Body of pancreas (tissue), 4 donors: Measurements from ENCODE around the gene TBC1D16. TPM values are rescaled to one million over a fixed set of nuclear protein-coding genes. Genes with fewer than 3 reads are reported as not detected.

Experiments used
- ATAC-seq: fragments of 150-250 bp; one replicate; pipeline ENCODE4 v1.9.1; 2016
- DNase-seq, 4 donors: peaks; one replicate each; pipeline ENCODE4 v3.0.0-alpha.2; 2019
- H3K27ac ChIP-seq, 4 donors: fragments of 200-600 bp; sonication (generic); 1 replicate in 3 of 4; 2 replicates in 1 of 4; pipeline versions ENCODE4 v1.5.1 to v1.6.1; 2016 to 2019; ENCODE audit warnings: mild to moderate bottlenecking in 1 of 4, mixed read lengths in 1 of 4, moderate library complexity in 1 of 4
- H3K27me3 ChIP-seq, 2 donors: fragments of 200-600 bp; sonication (generic); one replicate each; pipeline ENCODE4 v1.6.0; 2016; ENCODE audit warnings: mild to moderate bottlenecking in 1 of 2
- H3K36me3 ChIP-seq, 2 donors: fragments of 200-600 bp; sonication (generic); replicated peaks in 1 of 2; 2 replicates each; pipeline ENCODE4 v1.5.1; 2016; ENCODE audit warnings: low read depth in 2 of 2; ENCODE audit not compliant: insufficient read depth in 1 of 2
- H3K4me1 ChIP-seq: fragments of 200-600 bp; sonication (generic); one replicate; pipeline ENCODE4 v1.6.0; 2016
- H3K4me3 ChIP-seq, 2 donors: fragments of 200-600 bp; sonication (generic); 1 replicate in 1 of 2; 2 replicates in 1 of 2; pipeline ENCODE4 v1.5.1; 2016 to 2019
- H3K9me3 ChIP-seq, 3 donors: fragments of 200-600 bp; sonication (generic); 1 replicate in 2 of 3; 2 replicates in 1 of 3; pipeline ENCODE4 v1.5.1; 2016
- CTCF ChIP-seq, 7 experiments: fragments of 450-650 bp in 4 of 7; fragments of 200-600 bp in 3 of 7; sonication (generic) in 3 of 7; IDR thresholded peaks; one replicate each; pipeline ENCODE4 v1.5.1; 2016 to 2019; ENCODE audit warnings: antibody characterized with exemption in 7 of 7
- POLR2A ChIP-seq, 3 donors: fragments of 450-650 bp; IDR thresholded peaks; one replicate each; pipeline ENCODE4 v1.6.1; 2016; ENCODE audit warnings: antibody characterized with exemption in 3 of 3, mild to moderate bottlenecking in 2 of 3
- WGBS, 2 donors: methylation state at CpG; one replicate each; pipeline ENCODE4 v1.1.5; 2017; 5-methylcytosine and 5-hydroxymethylcytosine counted together
- intact Hi-C: fragments of 100-400 bp; cut with DNase I; formaldehyde crosslinking; loops from one replicate; pipeline ENCODE4 v1.15.1; 2023
- total RNA-seq, 2 donors: library from RNA; depleted of rRNA; stranded (reverse); fragments of >200 nt; gene quantifications; one replicate each; pipeline ENCODE4 v1.1.0, GENCODE V29; 2016

Gene TBC1D16
- total RNA-seq, 2 donors from 2014 or later: 21.0 to 37.2 TPM

- Histone ChIP-seq H3K4me3 (no peak overlapping the region), H3K4me1 (peaks cover 75% of the 10 kb centered on the region), H3K36me3 (no peaks in the 10 kb centered on the region), H3K27me3 (no peaks in the 10 kb centered on the region), H3K27ac (peak overlapping the region; percentile 17 to 84 (median 60)), H3K9me3 (no peaks in the 10 kb centered on the region)
- WGBS, 2 donors: 39% methylated on average over 17 to 18 of the region's 18 CpGs
- TF ChIP-seq POLR2A (IDR thresholded peaks at IDR 0.05) (no peak), CTCF (IDR thresholded peaks at IDR 0.05) (no peak)
- intact Hi-C loops: no loop called here
- ATAC-seq (no peak), DNase-seq (peak in 2 of 4 donors; percentile 49 to 50)
Measured at GRCh38 chr17:79922116-79922601, 113.5 kb downstream of the TBC1D16 start.

DNA sequence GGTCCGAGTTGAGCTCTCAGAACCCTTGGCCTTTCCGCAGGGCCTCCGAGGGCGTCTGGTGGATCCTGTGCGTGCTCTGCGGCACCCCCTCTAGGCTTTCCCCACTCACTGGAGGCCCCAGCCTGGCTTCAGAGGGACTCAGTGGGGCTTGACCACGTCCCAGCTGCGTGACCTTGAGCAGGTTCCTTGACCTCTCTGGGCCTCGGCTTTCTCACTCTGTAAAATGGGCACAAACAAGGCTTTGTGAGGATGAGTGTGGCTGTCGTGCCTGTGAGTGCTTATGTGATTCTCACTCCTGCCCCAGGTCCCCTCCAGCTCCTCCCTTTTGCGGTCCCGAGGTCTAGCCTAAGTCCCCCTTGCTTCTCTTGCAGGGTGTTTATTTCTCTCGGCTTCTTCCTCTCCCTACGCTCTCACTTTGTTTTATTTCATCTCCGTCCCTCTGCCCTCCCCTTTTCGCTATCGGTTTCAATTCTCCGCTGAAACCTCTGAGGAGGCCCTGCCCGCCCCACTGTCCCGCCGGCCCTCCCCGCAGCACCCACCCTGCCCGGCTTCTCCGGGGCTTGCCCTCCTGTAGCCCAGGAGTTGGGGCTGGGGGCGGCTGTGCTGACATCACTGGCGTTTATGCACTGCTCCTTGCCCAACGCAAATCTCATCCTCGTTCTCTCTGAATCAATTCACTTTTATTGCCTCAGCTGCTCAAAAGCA lies 114.1 kb downstream of the TBC1D16 start:
- Histone ChIP-seq H3K4me3 (no peak overlapping the region), H3K27me3 (no peaks in the 10 kb centered on the region), H3K27ac (peak overlapping the region in 3 of 4 donors; percentile 56 to 84 (median 63)), H3K9me3 (no peaks in the 10 kb centered on the region), H3K36me3 (no peaks in the 10 kb centered on the region), H3K4me1 (peaks cover 70% of the 10 kb centered on the region)
- intact Hi-C loops: no loop called here
- 51 to 64% methylated on average over 20 to 28 of the region's 28 CpGs for WGBS, 2 donors
- TF ChIP-seq CTCF (IDR thresholded peaks at IDR 0.05): no peak
- TF ChIP-seq POLR2A (IDR thresholded peaks at IDR 0.05): no peak
- DNase-seq (no peak), ATAC-seq (no peak)

DNA sequence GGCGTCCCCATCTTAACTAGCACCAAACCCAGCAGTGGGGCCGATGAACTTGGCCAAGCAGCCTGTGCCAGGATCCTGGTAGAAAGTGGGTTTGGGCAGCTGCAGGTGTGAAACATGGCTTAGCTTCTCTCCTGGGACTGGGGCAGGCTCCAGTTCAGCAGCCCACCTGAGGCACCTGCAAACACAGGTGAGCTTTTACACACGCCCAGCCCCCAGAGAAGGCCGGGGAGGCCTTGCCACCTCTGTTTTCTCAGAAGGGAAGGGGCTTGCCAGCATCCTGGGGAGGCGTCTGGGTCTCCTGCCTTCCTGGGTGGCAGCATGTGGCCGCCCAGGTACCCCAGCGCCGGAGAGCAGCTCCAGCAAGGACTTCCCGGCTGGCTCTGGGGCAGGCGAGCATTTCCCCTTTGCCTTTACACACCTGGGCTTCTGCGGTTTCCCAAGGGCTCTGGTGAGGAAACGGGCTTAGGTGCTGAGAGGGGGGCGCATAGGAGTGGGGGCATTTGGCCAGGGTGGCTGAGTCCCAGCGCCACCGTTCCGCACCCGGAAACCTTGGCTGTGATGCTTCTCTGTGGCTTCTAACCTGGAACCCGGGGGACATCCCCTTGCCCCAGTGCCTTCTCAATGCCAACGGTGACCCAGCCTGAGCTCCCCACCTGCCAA lies 114.8 kb downstream of the TBC1D16 start:
- DNase-seq: peak in 1 of 4 donors; percentile 54
- Histone ChIP-seq H3K36me3 (no peaks in the 10 kb centered on the region), H3K27ac (peak overlapping the region in 2 of 4 donors; percentile 63 to 84), H3K4me3 (no peak overlapping the region), H3K27me3 (no peaks in the 10 kb centered on the region), H3K4me1 (peaks cover 66% of the 10 kb centered on the region), H3K9me3 (no peaks in the 10 kb centered on the region)
- ATAC-seq: no peak
- TF ChIP-seq POLR2A (IDR thresholded peaks at IDR 0.05) (no peak), CTCF (IDR thresholded peaks at IDR 0.05) (no peak)
- intact Hi-C loops: no loop called here
- WGBS, 2 donors: 61 to 71% methylated on average over 7 to 18 of the region's 19 CpGs

DNA sequence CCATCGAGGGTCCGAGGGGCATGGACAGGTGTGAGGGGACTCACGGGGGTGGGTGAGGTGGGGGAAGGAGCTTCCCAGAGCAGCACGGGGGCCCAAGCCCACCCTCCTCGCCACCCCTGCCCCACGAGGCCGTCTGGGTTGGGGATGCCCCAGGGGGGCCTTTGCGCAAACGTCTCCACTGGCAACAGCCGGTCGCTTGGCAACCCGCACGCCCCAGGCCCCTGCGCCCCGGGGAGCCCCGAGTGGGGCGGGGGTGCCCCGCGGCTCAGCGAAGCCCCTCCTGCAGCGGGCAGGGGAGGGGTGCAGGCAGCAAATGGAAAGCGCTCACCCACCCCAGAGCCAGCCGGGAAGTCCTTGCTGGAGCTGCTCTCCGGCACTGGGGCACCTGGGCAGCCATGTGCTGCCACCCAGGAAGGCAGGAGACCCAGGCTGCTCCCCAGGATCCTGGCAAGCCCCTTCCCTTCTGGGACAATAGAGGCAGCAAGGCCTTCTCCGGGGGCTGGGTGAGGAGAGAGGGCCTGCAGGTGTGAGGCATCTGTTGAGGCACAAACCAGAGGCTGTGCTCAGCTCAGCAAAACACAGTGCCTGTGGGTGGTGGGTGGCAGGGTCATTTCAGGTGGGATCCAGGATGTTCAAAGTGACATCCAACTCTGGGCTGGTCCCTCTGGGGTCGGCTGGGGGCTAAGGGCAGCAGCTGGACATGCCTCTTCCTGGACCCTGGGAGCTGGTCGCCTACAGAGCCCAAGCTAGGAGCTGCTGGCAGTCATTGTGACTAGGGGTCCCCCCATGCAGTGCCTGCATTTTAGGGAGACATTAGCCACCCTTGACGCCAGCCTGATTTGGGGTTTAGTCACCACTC lies 115.6 kb downstream of the TBC1D16 start:
- H3K4me3 ChIP-seq: no peak overlapping the region
- H3K4me1 ChIP-seq: peaks cover 66% of the 10 kb centered on the region
- peak overlapping the region in 3 of 4 donors; percentile 80 to 86 (median 80) for H3K27ac ChIP-seq
- WGBS, 2 donors: 58 to 59% methylated on average over 3 to 27 of the region's 28 CpGs
- no peaks in the 10 kb centered on the region for H3K9me3 ChIP-seq
- TF ChIP-seq POLR2A (IDR thresholded peaks at IDR 0.05): no peak
- no peak for TF ChIP-seq CTCF (IDR thresholded peaks at IDR 0.05)
- DNase-seq: no peak
- no peaks in the 10 kb centered on the region for H3K36me3 ChIP-seq
- ATAC-seq: no peak
- intact Hi-C loops: loop anchor here (5.0 kb wide), 1 partner anchor 73 kb away; no protein-coding TSS in a partner anchor
- H3K27me3 ChIP-seq: no peaks in the 10 kb centered on the region
